OCI-LY3 (cell line): Measurements from ENCODE around the gene FAM89B.

Experiments
- H2AFZ ChIP-seq: fragments of 200-600, 300-600 bp; shearing (Covaris generic); 2 replicates; pipeline ENCODE4 v1.6.0; 2014; ENCODE audit warnings: antibody characterized with exemption, low read depth, low read length
- H3K27ac ChIP-seq: fragments of 200-600, 300-600 bp; sonication (generic); 2 replicates; pipeline ENCODE4 v1.5.1; 2014; ENCODE audit warnings: mild to moderate bottlenecking, low read length, moderate library complexity, mixed read lengths
- H3K27me3 ChIP-seq: fragments of 200-600, 300-600 bp; sonication (generic); 2 replicates; pipeline ENCODE4 v1.6.1; 2014; ENCODE audit warnings: low read depth, low read length, mixed read lengths
- H3K36me3 ChIP-seq: fragments of 200-600, 300-600 bp; sonication (generic); replicated peaks from 2 replicates; pipeline ENCODE3; 2014; ENCODE audit warnings: low read depth, low read length, mixed read lengths
- H3K4me1 ChIP-seq: fragments of 300-600, 200-600 bp; sonication (generic); 2 replicates; pipeline ENCODE4 v1.6.1; 2014; ENCODE audit warnings: low read length, mixed read lengths
- H3K4me2 ChIP-seq: fragments of 200-600, 300-600 bp; sonication (generic); 2 replicates; pipeline ENCODE4 v1.6.1; 2014; ENCODE audit warnings: low read length, mixed read lengths
- H3K4me3 ChIP-seq: fragments of 300-600, 200-600 bp; sonication (generic); 2 replicates; pipeline ENCODE4 v1.5.1; 2014; ENCODE audit warnings: antibody characterized with exemption, mild to moderate bottlenecking, low read length, moderate library complexity
- H3K79me2 ChIP-seq: fragments of 300-600, 200-600 bp; shearing (Covaris generic); 2 replicates; pipeline ENCODE4 v1.6.1; 2014; ENCODE audit warnings: mild to moderate bottlenecking, low read length, mixed read lengths
- H3K9ac ChIP-seq: fragments of 300-600, 200-600 bp; shearing (Covaris generic); 2 replicates; pipeline ENCODE4 v1.6.0; 2014; ENCODE audit warnings: mild to moderate bottlenecking, low read length, moderate library complexity
- H3K9me3 ChIP-seq: fragments of 200-600, 300-600 bp; shearing (Covaris generic); 2 replicates; pipeline ENCODE4 v1.6.1; 2014; ENCODE audit warnings: low read length, mixed read lengths; ENCODE audit not compliant: insufficient read depth
- H4K20me1 ChIP-seq: fragments of 200-600, 300-600 bp; sonication (generic); 2 replicates; pipeline ENCODE4 v1.6.1; 2016; ENCODE audit warnings: low read length, mixed read lengths; ENCODE audit not compliant: insufficient read depth
- EZH2phosphoT487 ChIP-seq: fragments of 200-600 bp; shearing (Covaris generic); IDR thresholded peaks from 2 replicates; pipeline ENCODE4 v1.6.1; 2018; ENCODE audit warnings: antibody characterized with exemption, mixed run types, low read depth
- TF ChIP-seq, protein P1 (sequence below): fragments of 200-600, 300-600 bp; sonication (generic); IDR thresholded peaks from 2 replicates; pipeline ENCODE4 v1.5.1; 2014; ENCODE audit warnings: antibody characterized with exemption, low read length, low read depth

Gene FAM89B

DNA sequence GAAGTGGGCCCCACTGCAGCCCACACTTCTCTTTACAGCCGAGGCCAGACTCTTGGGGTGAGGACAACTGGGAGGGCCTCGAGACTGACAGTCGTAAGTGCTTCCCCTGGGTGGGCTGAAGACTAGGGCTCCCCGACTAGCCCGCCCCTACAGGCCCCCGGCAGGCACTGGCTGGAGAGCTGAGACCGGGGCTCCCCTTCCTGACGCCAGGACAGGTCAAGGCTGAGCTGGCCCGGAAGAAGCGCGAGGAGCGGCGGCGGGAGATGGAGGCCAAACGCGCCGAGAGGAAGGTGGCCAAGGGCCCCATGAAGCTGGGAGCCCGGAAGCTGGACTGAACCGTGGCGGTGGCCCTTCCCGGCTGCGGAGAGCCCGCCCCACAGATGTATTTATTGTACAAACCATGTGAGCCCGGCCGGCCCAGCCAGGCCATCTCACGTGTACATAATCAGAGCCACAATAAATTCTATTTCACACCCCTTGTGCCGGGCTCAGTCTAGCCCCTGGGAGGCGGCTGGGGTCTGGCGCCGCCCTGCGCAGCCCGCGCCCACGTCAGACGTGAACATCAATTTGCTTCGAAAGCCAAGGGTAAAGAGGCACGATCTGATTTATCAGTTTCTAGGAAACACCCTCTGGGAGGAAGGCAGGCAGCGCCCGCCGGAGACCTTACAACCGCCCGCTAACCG, 34.0 kb upstream of the FAM89B start:
- H3K4me3 ChIP-seq: no peak overlapping the region

DNA sequence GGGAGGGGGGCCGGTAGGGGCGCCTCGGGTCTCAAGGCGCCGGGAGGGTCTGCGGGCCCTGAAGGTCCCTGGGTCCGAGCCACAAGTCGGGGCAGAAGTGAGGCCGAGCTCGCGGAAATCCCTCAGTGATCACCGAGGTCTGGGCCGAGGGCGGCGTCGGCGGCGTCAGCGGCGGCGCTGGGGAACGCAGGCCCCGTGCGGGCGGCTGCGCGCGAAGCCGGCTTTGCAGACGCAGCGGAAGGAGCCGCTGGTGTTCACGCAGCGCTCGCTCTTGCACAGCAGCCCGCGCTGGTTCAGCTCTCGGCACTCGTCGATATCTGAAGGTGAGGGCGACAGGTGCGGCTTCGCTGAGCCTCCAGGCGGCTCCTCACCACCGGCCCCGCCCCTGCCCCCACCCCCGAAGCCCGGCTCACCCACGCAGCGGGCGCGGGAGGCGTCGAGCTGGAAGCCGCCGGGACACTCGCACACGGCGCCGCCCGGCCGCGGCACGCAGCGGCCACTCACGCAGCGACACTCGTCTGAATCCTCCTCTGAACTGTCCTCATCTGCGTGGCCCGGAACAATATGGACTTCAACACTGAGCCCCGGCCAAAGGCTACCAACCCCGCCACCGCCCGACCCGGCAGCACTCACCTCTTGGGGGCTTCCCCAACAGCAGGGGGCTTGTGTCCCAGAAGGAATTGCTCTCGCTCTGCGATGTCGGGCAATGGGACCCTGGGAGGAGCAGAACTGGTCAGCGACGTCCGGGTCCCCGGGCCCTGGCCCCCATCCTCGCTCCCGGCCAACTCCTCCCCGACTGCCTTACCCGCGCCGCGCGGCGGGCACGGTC, 33.2 kb upstream of the FAM89B start:
- Histone ChIP-seq H3K27me3 (no peaks in the 10 kb centered on the region), H3K4me2 (no peak overlapping the region), H3K9me3 (no peaks in the 10 kb centered on the region), H3K9ac (no peak overlapping the region), H3K4me1 (peaks cover 9% of the 10 kb centered on the region), H4K20me1 (no peaks in the 10 kb centered on the region), H3K4me3 (no peak overlapping the region), H3K27ac (no peak overlapping the region), H2AFZ (no peak overlapping the region), H3K36me3 (peaks cover 30% of the 10 kb centered on the region), H3K79me2 (no peaks in the 10 kb centered on the region)
- TF ChIP-seq EZH2phosphoT487: no peak
- TF ChIP-seq, protein P1, sequence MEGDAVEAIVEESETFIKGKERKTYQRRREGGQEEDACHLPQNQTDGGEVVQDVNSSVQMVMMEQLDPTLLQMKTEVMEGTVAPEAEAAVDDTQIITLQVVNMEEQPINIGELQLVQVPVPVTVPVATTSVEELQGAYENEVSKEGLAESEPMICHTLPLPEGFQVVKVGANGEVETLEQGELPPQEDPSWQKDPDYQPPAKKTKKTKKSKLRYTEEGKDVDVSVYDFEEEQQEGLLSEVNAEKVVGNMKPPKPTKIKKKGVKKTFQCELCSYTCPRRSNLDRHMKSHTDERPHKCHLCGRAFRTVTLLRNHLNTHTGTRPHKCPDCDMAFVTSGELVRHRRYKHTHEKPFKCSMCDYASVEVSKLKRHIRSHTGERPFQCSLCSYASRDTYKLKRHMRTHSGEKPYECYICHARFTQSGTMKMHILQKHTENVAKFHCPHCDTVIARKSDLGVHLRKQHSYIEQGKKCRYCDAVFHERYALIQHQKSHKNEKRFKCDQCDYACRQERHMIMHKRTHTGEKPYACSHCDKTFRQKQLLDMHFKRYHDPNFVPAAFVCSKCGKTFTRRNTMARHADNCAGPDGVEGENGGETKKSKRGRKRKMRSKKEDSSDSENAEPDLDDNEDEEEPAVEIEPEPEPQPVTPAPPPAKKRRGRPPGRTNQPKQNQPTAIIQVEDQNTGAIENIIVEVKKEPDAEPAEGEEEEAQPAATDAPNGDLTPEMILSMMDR: no peak

More for the DNA sequence above, 34.0 kb upstream of the FAM89B start:
- Histone ChIP-seq H4K20me1 (no peaks in the 10 kb centered on the region), H2AFZ (no peak overlapping the region), H3K4me1 (peaks cover 9% of the 10 kb centered on the region), H3K79me2 (no peaks in the 10 kb centered on the region), H3K4me2 (no peak overlapping the region), H3K9ac (no peak overlapping the region), H3K27ac (no peak overlapping the region), H3K27me3 (no peaks in the 10 kb centered on the region), H3K36me3 (peaks cover 30% of the 10 kb centered on the region), H3K9me3 (no peaks in the 10 kb centered on the region)
- TF ChIP-seq, protein P1: no peak
- TF ChIP-seq EZH2phosphoT487: no peak

DNA sequence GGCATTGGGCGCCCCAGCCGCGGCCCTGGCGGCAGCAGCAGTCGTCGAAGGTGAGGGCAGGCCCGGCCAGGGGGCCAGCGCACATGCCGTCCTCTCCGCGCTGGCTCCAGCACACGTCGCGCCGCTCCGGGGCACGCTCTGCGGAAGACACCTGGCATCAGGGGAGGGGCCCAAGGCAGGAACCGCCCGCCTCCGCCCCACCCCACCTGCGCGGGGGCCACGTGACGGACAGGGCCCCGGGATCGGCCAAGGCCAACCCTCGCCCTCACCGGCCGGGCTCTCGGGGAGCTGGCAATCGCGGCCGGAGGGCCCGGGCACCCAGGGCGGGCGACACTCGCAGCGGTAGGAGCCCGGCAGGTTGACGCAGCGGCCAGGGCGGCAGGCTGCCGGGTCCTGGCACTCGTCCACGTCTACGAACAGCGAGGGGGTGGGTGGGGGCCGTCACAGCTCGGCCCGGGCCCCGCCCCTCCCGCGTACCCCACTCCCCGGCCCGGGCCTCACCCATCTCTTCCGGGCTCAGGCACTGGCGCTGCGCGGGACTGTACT, 32.5 kb upstream of the FAM89B start:
- no peak overlapping the region for H3K9ac ChIP-seq
- no peaks in the 10 kb centered on the region for H3K79me2 ChIP-seq
- no peaks in the 10 kb centered on the region for H3K9me3 ChIP-seq
- no peak overlapping the region for H2AFZ ChIP-seq
- no peaks in the 10 kb centered on the region for H4K20me1 ChIP-seq
- H3K4me2 ChIP-seq: peak overlapping the region; percentile 91
- TF ChIP-seq, protein P1: no peak
- no peak for TF ChIP-seq EZH2phosphoT487
- peaks cover 30% of the 10 kb centered on the region for H3K36me3 ChIP-seq
- H3K4me3 ChIP-seq: peak overlapping the region; percentile 84; the same call in 1 of the 2 replicates
- H3K27me3 ChIP-seq: no peaks in the 10 kb centered on the region; the same call in 1 of the 2 replicates
- no peak overlapping the region for H3K27ac ChIP-seq
- peaks cover 9% of the 10 kb centered on the region for H3K4me1 ChIP-seq
